PC-3 (cell line): ENCODE measurements around the gene EED. TPM values are rescaled to one million over a fixed set of nuclear protein-coding genes. Genes with fewer than 3 reads are reported as not detected.

Experiments used
- ATAC-seq: fragments of 200-7000 bp; cut with Tn5 transposase; 2 replicates; pipeline ENCODE4 v1.9.1; 2020; ENCODE audit warnings: mild to moderate bottlenecking, moderate library complexity
- BruUV-seq: library from RNA; stranded (reverse); fragments of 400-500 nt; replicated peaks from 2 replicates; lab custom pipeline; 2021; lab: Mats Ljungman, UMichigan
- CTCF ChIA-PET: fragments of 300-600 bp; sonication (Branson Sonifier 250); formaldehyde crosslinking; loops from one replicate; lab custom pipeline; 2022; ENCODE audit warnings: antibody characterized with exemption; lab: Charles Lee
- POLR2A ChIA-PET: fragments of 300-600 bp; sonication (Branson Sonifier 250); formaldehyde crosslinking; loops from one replicate; lab custom pipeline; 2022; ENCODE audit warnings: antibody characterized with exemption; ENCODE audit not compliant: unreplicated experiment; lab: Charles Lee
- DNase-seq: peaks from one replicate; pipeline ENCODE4 v3.0.0-alpha.2; 2015
- H2AFZ ChIP-seq: fragments of 300-600 bp; sonication (generic); 2 replicates; pipeline ENCODE4 v1.6.0; 2016; ENCODE audit warnings: antibody characterized with exemption, low read length
- H3F3A ChIP-seq: fragments of 300-600 bp; sonication (generic); one replicate; pipeline ENCODE4 v1.6.0; 2017; ENCODE audit warnings: antibody characterized with exemption, low read length, control low read depth, mild to moderate bottlenecking; ENCODE audit not compliant: unreplicated experiment
- H3K27ac ChIP-seq: fragments of 300-600 bp; sonication (generic); 2 replicates; pipeline ENCODE4 v1.5.1; 2016; ENCODE audit warnings: mild to moderate bottlenecking, low read length
- H3K27me3 ChIP-seq: fragments of 300-600 bp; sonication (generic); 2 replicates; pipeline ENCODE4 v1.6.1; 2016; ENCODE audit warnings: low read length, mixed read lengths
- H3K36me3 ChIP-seq: fragments of 300-600 bp; sonication (generic); 2 replicates; pipeline ENCODE4 v1.6.1; 2016; ENCODE audit warnings: low read depth, mixed run types, low read length, mixed read lengths
- H3K4me1 ChIP-seq: fragments of 300-600 bp; sonication (generic); 2 replicates; pipeline ENCODE4 v1.5.1; 2016; ENCODE audit warnings: low read length; ENCODE audit not compliant: insufficient read depth
- H3K4me2 ChIP-seq: fragments of 300-600 bp; sonication (generic); 2 replicates; pipeline ENCODE4 v1.6.0; 2016; ENCODE audit warnings: low read length
- H3K4me3 ChIP-seq: fragments of 300-600 bp; sonication (generic); 2 replicates; pipeline ENCODE4 v1.5.1; 2016; ENCODE audit warnings: mild to moderate bottlenecking, low read length, mixed read lengths
- H3K79me2 ChIP-seq: fragments of 300-600 bp; sonication (generic); 2 replicates; pipeline ENCODE4 v1.6.1; 2017; ENCODE audit warnings: low read length, mixed read lengths
- H3K9ac ChIP-seq: fragments of 300-600 bp; sonication (generic); 2 replicates; pipeline ENCODE4 v1.6.0; 2016; ENCODE audit warnings: mild to moderate bottlenecking, low read length
- H3K9me2 ChIP-seq: fragments of 300-600 bp; sonication (generic); replicated peaks from 2 replicates; pipeline ENCODE4 v1.6.1; 2016; ENCODE audit warnings: mixed run types, low read length, mixed read lengths
- H3K9me3 ChIP-seq: fragments of 300-600 bp; sonication (generic); 2 replicates; pipeline ENCODE4 v1.6.1; 2016; ENCODE audit warnings: low read length, mixed read lengths
- H4K20me1 ChIP-seq: fragments of 300-600 bp; sonication (generic); 2 replicates; pipeline ENCODE4 v1.6.1; 2016; ENCODE audit warnings: low read length, mixed read lengths
- EZH2 ChIP-seq: fragments of 300-600 bp; sonication (generic); IDR thresholded peaks from one replicate; pipeline ENCODE4 v1.6.1; 2017; ENCODE audit warnings: antibody characterized with exemption, mild to moderate bottlenecking, low read length; ENCODE audit not compliant: unreplicated experiment
- EZH2phosphoT487 ChIP-seq: fragments of 300-600 bp; sonication (generic); IDR thresholded peaks from 2 replicates; pipeline ENCODE4 v1.6.1; 2018; ENCODE audit warnings: mild to moderate bottlenecking, antibody characterized with exemption, low read length, borderline replicate concordance
- intact Hi-C: fragments of 100-400 bp; cut with micrococcal nuclease; formaldehyde crosslinking; loops from 2 replicates; pipeline ENCODE4 v1.9.0; 2023
- total RNA-seq: library from RNA; depleted of rRNA; stranded (reverse); fragments of >200 nt; gene quantifications from 2 replicates; pipeline ENCODE4 v1.2.3, GENCODE V29; 2014
- TF ChIP-seq, protein P1 (sequence below): fragments of 300-600 bp; sonication (generic); conservative IDR thresholded peaks from 2 replicates; pipeline ENCODE4 v1.5.1; 2017; ENCODE audit warnings: antibody characterized with exemption, low read depth, mild to moderate bottlenecking, low read length

EED gene
- total RNA-seq, 1 experiment from 2014 or later = 17.6 TPM

DNA sequence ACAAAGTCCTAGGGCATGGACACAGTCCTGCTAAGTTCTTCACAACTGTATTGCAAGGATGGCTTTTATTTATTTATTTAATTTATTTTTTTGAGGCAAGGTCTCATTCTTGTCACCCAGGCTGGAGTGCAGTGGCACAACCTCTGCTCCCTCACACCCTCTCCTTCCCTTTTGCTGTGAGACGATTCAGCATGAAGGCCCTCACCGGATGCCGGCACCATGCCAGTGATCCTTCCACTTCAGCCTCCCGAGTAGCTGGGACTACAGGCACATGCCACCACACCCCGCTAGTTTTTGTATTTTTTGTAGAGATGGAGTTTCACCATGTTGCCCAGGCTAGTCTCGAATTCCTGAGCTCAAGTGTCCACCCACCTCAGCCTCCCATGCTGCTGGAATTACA, 17.8 kb downstream of the EED start:
- no peaks in the 10 kb centered on the region for H3K79me2 ChIP-seq
- H4K20me1 ChIP-seq = no peaks in the 10 kb centered on the region
- no peak overlapping the region for H3K27ac ChIP-seq
- ChIA-PET POLR2A (no interaction called here), CTCF (no interaction called here)
- no peaks in the 10 kb centered on the region for H3F3A ChIP-seq
- DNase-seq (no peak), ATAC-seq (no peak)
- no peak overlapping the region for H2AFZ ChIP-seq
- H3K9me3 ChIP-seq = no peaks in the 10 kb centered on the region
- no peaks in the 10 kb centered on the region for H3K9me2 ChIP-seq
- no peak overlapping the region for H3K9ac ChIP-seq
- no peaks in the 10 kb centered on the region for H3K4me1 ChIP-seq
- no peak overlapping the region for H3K4me3 ChIP-seq
- no peak overlapping the region for H3K4me2 ChIP-seq
- intact Hi-C loops = no loop called here
- no TSS peak for BruUV-seq
- TF ChIP-seq, protein P1, sequence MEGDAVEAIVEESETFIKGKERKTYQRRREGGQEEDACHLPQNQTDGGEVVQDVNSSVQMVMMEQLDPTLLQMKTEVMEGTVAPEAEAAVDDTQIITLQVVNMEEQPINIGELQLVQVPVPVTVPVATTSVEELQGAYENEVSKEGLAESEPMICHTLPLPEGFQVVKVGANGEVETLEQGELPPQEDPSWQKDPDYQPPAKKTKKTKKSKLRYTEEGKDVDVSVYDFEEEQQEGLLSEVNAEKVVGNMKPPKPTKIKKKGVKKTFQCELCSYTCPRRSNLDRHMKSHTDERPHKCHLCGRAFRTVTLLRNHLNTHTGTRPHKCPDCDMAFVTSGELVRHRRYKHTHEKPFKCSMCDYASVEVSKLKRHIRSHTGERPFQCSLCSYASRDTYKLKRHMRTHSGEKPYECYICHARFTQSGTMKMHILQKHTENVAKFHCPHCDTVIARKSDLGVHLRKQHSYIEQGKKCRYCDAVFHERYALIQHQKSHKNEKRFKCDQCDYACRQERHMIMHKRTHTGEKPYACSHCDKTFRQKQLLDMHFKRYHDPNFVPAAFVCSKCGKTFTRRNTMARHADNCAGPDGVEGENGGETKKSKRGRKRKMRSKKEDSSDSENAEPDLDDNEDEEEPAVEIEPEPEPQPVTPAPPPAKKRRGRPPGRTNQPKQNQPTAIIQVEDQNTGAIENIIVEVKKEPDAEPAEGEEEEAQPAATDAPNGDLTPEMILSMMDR = no peak
- TF ChIP-seq EZH2 (no peak), EZH2phosphoT487 (no peak)
- peaks cover 9% of the 10 kb centered on the region for H3K36me3 ChIP-seq
- no peaks in the 10 kb centered on the region for H3K27me3 ChIP-seq

DNA sequence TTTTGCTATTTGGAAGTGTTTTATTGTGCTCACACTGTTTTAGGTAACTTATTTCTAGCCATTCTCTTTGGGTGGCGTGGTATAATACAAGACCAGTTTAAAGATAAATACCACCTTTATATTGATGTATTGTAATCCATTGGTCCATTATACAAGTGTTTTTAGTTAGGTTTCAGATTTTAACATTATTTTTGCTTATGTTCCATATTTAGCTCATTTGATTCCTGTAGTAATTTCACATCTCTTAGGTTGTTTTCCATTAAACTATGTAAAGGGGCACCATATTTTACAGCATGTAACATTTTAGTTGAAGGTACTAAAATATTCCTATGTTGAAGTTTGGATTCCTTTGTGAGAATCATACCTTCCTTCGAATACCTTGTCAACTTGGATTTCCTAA, 20.1 kb downstream of the EED start:
- ATAC-seq (no peak), DNase-seq (no peak)
- Histone ChIP-seq H3K79me2 (peaks cover under 1% of the 10 kb centered on the region; the same call in 1 of the 2 replicates), H4K20me1 (no peaks in the 10 kb centered on the region), H3K36me3 (peaks cover 19% of the 10 kb centered on the region), H3K4me2 (no peak overlapping the region), H3K27ac (no peak overlapping the region), H3K9me2 (no peaks in the 10 kb centered on the region), H3K4me1 (no peaks in the 10 kb centered on the region), H3K9ac (no peak overlapping the region), H3K9me3 (no peaks in the 10 kb centered on the region), H3F3A (no peaks in the 10 kb centered on the region), H3K4me3 (no peak overlapping the region), H2AFZ (no peak overlapping the region), H3K27me3 (no peaks in the 10 kb centered on the region)
- intact Hi-C loops = no loop called here
- TF ChIP-seq EZH2phosphoT487 (no peak), EZH2 (no peak)
- TF ChIP-seq, protein P1 = no peak
- ChIA-PET POLR2A (no interaction called here), CTCF (no interaction called here)
- BruUV-seq = no TSS peak

DNA sequence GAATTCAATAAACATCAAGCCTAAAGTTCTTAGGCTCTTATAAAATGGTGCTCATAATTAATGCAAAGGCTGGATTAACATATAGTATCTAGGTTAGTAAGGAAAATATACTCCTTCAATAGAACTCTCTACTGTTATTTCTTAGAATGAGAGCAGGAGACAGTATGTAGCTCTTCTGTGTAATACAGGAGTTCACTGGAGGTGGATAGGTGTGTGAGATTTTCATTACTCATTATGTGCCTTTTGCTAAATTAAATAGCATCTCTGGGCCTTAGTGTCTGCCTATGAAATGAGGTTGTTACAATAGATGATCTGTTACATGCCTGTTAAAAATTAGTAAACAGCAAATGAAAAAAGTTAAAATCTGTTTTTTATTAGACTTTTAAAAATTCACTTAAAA, 20.6 kb downstream of the EED start:
- ChIA-PET POLR2A (no interaction called here), CTCF (interaction anchor here (0.5 kb wide), 1 partner anchor 411 kb away, joined by 6 read pairs; no protein-coding TSS in a partner anchor)
- peaks cover 15% of the 10 kb centered on the region for H3K36me3 ChIP-seq
- no peaks in the 10 kb centered on the region for H4K20me1 ChIP-seq
- H3K27me3 ChIP-seq = no peaks in the 10 kb centered on the region
- H3K9ac ChIP-seq = no peak overlapping the region
- TF ChIP-seq, protein P1 = no peak
- TF ChIP-seq EZH2phosphoT487 = no peak
- no peak for TF ChIP-seq EZH2
- H3F3A ChIP-seq = no peaks in the 10 kb centered on the region
- no peaks in the 10 kb centered on the region for H3K9me3 ChIP-seq
- DNase-seq = no peak
- intact Hi-C loops = no loop called here
- BruUV-seq = no TSS peak
- H2AFZ ChIP-seq = no peak overlapping the region
- no peak overlapping the region for H3K4me3 ChIP-seq
- H3K4me2 ChIP-seq = no peak overlapping the region
- no peaks in the 10 kb centered on the region for H3K9me2 ChIP-seq
- peaks cover 6% of the 10 kb centered on the region; the same call in 1 of the 2 replicates for H3K79me2 ChIP-seq
- no peak overlapping the region for H3K27ac ChIP-seq
- H3K4me1 ChIP-seq = no peaks in the 10 kb centered on the region
- no peak for ATAC-seq
